ENCODE measurements around the gene EMC6.
A peak's percentile ranks its signal among the peaks of the same experiment; 100 is the strongest.
"Not testable (repeated sequence)": the region's sequence is repeated elsewhere in the genome, so short reads cannot be mapped to it uniquely, and the experiment has no call there.

Gene EMC6

DNA sequence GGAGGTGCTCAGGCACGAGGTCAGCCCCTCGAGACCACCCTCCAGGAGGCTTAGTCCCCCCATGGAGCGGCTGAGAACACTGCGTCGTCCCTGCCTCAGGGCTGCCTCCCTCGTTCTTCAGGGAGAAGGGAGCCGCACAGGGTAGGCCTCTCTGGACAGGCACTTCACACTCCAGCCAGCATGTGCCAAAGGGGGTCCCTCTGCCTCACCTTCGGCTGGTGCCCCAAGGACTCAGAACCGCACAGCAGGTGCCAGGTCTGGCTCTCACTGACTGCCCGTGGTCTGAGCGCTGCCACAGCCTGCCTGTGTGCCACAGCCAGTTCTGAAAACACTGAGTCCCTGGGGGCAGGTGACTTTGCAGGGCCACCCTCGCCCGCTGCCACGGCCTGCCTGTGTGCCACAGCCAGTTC is 20.2 kb downstream of the EMC6 start:
- no peaks in the 10 kb centered on the region for H3K9me3 Mint-ChIP-seq
- peaks cover 28% of the 10 kb centered on the region for H3K4me1 Mint-ChIP-seq
- H3K27me3 Mint-ChIP-seq: no peaks in the 10 kb centered on the region
- no peak overlapping the region for H3K4me3 Mint-ChIP-seq
- H3K27ac Mint-ChIP-seq: no peak overlapping the region
- ATAC-seq (no peak), DNase-seq (no peak)

DNA sequence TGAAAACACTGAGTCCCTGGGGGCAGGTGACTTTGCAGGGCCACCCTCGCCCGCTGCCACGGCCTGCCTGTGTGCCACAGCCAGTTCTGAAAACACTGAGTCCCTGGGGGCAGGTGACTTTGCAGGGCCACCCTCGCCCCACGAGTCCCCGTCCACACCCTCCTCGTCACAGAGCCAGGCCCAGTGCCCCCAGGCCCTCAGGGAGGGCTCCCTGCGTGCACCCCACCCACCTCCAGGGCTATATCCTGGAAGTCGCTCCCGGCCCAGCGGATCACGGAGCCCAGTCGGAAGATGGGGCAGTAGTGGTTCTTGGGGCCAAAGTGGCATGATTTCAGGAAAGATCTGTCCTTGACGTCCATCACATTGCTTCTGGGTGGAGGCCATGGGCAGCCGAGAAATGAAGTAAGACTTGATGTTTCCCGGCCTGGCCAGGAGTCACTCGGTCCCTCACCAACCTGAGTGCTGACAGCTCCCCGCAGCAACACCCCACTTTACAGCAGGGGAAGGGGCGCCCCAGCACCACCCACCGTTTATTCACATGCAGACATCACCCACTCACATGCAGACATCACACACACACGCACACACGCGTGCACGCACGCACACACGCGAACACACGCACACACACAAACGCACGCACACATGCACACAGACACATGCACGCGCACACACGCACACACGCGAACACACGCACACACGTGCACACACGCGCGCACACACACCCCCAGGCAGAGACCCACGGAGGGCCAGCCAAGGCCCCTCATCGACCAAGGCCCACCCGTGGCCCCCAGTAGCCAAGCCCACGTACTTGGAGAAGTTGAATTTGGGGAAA is 20.9 kb downstream of the EMC6 start:
- H3K4me3 Mint-ChIP-seq: no peak overlapping the region
- no peaks in the 10 kb centered on the region for H3K9me3 Mint-ChIP-seq
- H3K27me3 Mint-ChIP-seq: no peaks in the 10 kb centered on the region
- ATAC-seq (no peak), DNase-seq (no peak)
- no peak overlapping the region for H3K27ac Mint-ChIP-seq
- H3K4me1 Mint-ChIP-seq: peaks cover 33% of the 10 kb centered on the region

DNA sequence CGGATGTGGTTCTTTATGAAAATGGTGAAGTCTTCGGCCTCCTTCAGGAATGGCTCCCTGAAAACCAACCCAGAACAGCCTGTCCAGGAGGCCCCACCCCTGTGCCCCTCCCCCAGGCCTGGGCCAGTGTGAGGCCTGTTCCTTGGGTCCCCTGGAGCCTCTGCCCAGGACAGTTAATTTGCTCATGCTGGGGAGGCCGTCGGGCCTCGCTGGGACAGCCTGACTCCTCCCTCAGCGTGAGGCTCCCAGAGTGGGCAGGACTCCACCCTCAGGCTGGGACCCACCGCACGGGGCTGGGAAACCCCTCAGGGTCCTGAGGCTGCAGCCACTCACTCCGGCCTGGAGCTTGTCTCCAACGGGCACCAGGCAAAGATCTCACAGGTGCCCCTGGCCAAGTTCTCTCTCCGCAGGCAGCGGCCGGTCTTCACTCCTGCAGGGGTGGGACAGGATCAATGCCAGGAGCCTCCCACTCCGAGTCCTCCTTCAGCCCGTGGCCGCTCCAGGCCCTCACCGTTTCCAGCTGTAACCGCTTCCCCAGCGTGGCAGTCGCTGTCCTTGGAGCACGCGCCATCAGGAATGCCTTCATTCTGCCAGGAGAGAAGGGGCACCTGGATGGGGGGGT is 21.6 kb downstream of the EMC6 start:
- no peak overlapping the region for H3K27ac Mint-ChIP-seq
- DNase-seq: no peak
- H3K4me1 Mint-ChIP-seq: peaks cover 39% of the 10 kb centered on the region
- no peaks in the 10 kb centered on the region for H3K9me3 Mint-ChIP-seq
- no peaks in the 10 kb centered on the region for H3K27me3 Mint-ChIP-seq
- ATAC-seq: no peak
- H3K4me3 Mint-ChIP-seq: no peak overlapping the region

DNA sequence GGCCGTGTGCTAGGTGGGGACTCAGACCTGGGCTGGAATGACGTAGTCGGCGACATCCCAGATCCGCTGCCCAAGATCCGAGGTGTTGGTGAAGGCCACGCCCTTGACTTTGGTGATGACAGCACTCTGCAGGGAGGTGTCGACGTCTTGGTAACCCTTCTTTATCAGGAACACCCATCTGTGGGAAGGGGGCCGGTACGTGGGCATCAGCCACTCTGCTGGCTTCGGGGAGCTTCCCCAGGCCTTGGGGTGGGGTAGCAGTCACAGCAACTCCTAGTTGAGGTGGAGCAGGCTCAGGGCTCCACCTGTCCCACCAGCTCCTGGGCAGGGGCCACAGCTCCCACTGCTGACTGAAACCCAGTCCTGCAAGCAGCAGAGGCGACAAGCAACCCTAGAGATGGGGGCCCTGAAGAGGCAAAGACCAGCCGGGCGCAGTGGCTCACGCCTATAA is 23.0 kb downstream of the EMC6 start:
- H3K27me3 Mint-ChIP-seq: no peaks in the 10 kb centered on the region
- ATAC-seq (no peak), DNase-seq (no peak)
- no peaks in the 10 kb centered on the region for H3K9me3 Mint-ChIP-seq
- H3K4me3 Mint-ChIP-seq: no peak overlapping the region
- H3K27ac Mint-ChIP-seq: no peak overlapping the region
- H3K4me1 Mint-ChIP-seq: peaks cover 45% of the 10 kb centered on the region

DNA sequence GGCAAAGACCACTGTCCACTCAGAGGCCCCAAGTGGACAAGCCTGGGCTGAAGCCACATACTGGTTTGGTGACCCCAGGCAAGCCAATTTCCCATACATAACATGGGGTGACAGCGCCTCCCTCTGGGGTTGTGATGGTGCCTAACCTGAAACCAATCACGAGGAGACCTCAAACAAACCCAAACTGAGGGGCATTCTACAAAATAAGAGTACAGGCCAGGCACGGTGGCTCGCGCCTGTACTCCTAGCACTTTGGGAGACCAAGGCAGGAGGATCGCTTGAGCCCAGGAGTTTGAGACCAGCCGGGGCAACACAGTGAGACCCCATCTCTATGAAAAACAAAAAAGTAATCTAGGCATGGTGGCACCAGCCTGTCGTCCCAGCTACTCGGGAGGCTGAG is 23.7 kb downstream of the EMC6 start:
- Mint-ChIP-seq H3K27ac (no peak overlapping the region), H3K4me1 (peaks cover 52% of the 10 kb centered on the region), H3K9me3 (no peaks in the 10 kb centered on the region), H3K27me3 (no peaks in the 10 kb centered on the region), H3K4me3 (peak overlapping the region in 1 of 2 donors; percentile 47)
- DNase-seq: no peak
- ATAC-seq: no peak

DNA sequence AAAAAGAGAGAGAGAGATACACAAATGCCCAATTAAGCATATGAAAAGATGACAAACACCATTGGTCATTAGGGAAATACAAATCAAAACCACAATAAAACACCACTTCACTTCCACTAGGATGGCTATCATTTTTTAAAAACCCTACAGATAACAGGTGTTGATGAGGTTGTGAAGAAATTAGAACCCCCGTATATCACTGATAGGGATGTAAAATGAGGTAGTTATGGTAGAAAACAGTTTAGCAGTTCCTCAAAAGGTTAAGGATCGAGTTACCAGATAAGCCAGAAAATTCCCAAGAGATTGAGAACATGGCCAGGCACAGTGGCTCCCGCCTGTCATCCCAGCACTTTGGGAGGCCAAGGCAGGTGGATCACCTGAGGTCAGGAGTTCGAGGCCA is 24.5 kb downstream of the EMC6 start:
- ATAC-seq (no peak), DNase-seq (no peak)
- H3K4me3 Mint-ChIP-seq: peak overlapping the region; percentile 24 to 95
- H3K27me3 Mint-ChIP-seq: no peaks in the 10 kb centered on the region
- peaks cover 3 to 5% of the 10 kb centered on the region in 2 donors for H3K9me3 Mint-ChIP-seq
- no peak overlapping the region for H3K27ac Mint-ChIP-seq
- peaks cover 52% of the 10 kb centered on the region for H3K4me1 Mint-ChIP-seq

DNA sequence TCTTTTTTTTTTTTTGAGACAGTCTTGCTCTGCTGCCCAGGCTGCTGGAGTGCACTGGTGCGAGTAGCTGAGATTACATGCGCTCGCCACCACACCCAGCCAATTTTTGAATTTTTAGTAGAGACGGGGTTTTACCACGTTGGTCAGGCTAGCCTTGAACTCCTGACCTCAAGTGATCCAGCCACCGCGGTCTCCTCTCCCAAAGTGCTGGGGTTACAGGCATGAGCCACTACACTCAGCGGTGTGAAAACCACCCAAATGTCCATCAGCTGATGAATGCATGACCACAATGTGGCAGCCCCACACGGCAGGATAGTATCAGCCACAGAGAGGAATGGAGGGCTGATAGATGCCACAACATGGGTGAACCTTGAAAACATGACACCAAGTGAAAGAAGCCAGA is 25.2 kb downstream of the EMC6 start:
- Mint-ChIP-seq H3K9me3 (peaks cover 5 to 9% of the 10 kb centered on the region in 2 donors), H3K27ac (peak overlapping the region; percentile 27 to 61), H3K27me3 (no peaks in the 10 kb centered on the region), H3K4me1 (peaks cover 52% of the 10 kb centered on the region), H3K4me3 (peak overlapping the region; percentile 92 to 95)
- DNase-seq (peak; percentile 74 to 94), ATAC-seq (peak; percentile 92)

DNA sequence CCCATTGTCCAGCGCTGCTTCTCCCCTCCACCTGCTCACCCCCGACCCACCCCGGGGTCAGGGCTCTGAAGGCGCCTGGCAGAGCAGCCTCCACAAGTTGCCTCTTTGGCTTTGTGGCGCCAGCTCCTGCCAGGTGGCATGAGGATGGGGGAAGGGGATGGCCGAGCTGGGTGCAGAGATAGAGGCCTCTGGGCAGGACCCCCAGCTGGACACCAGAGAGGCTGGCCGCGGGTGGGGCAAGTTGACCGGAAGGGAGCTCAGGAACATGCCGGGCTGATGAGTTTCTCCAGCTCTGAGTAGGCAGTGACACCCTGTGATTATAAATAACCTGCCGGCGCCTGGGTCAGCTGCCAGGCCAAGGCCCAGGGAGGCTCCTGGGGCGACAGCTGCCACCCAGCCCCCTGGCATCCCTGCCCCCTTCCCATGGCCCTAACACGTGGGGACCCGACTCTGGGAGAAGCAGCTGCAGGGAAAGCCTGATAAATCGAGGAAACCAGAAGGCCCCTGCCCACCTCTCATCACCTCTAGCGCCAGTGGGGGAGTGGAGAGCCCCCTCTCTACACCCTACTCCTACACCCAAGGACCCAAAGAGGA is 26.6 kb downstream of the EMC6 start:
- Mint-ChIP-seq H3K4me3 (peak overlapping the region; percentile 92 to 95), H3K9me3 (peaks cover 5 to 9% of the 10 kb centered on the region in 2 donors), H3K27ac (peak overlapping the region; percentile 82 to 95), H3K27me3 (no peaks in the 10 kb centered on the region), H3K4me1 (peaks cover 61% of the 10 kb centered on the region)
- peak; percentile 11 for ATAC-seq
- DNase-seq: peak in 1 of 2 donors; percentile 29

DNA sequence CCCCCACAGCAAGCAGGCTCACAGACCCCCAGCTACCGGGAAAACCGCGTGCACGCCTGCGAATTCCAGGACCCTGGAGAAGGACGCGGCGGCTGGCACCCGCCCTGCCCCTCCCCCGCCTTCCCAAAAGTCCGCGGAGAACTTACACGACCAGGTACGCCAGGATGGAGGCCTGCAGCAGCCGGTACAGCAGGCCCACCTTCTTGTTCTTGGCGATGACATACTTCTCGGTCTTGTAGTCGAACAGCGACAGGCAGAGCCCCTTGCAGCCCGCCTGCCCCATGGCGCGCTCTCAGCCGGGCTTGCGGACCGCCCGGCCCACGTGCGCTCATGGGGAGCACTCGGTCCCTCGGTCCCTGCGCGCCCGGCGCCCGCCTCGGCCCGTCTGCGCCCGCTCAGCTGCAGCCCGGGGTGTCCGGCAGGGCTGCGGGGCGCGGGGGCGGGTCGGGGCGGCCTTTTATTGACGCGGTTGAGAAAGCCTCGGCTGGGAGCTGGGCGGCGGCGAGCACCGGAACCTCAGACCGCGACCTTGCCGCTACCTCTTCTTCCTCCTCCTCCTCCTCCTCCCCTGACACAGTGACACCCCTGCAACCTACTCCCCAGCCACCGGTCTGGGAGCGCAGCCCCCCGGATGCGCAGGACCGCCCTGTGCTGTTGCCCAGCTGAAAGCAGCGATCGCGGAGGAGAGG is 27.3 kb downstream of the EMC6 start, which contains the start of gene P2RX5:
Gene P2RX5, minus strand, starts transcription at position 433 of the 689 bp plus-strand sequence. Its CDS starts 150 bp downstream, at position 283.
- peak within 1 kb of the TSS; percentile 92 to 96 for H3K27ac Mint-ChIP-seq
- H3K4me3 Mint-ChIP-seq: peak within 1 kb of the TSS; percentile 92 to 95
- DNase-seq (peak; percentile 50 to 63), ATAC-seq (peak; percentile 63)
- peaks cover 5 to 9% of the 10 kb centered on the region in 2 donors for H3K9me3 Mint-ChIP-seq
- peaks cover 57% of the 10 kb centered on the region for H3K4me1 Mint-ChIP-seq
- no peaks in the 10 kb centered on the region for H3K27me3 Mint-ChIP-seq

DNA sequence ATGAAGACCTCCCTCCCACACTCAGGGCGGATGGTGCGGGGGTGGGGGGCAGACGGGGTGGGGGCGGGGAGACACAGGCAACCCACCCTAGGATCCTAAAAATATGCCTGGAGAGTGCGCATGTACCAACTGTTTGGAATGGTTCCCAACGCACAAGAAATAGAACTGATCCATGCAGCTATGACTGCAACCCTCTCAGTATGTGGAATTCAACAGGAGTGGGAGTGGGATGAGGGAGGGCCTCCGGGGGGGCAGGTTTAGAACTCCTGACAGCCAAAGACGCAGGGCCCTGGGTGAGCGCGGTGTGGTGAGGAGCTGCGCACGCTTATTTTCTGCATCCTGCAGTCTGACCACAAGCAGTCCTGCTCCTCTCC is 28.5 kb downstream of the EMC6 start:
- peak overlapping the region in 1 of 2 donors; percentile 42 for H3K27ac Mint-ChIP-seq
- DNase-seq (no peak), ATAC-seq (no peak)
- no peak overlapping the region for H3K4me3 Mint-ChIP-seq
- H3K27me3 Mint-ChIP-seq: no peaks in the 10 kb centered on the region
- H3K4me1 Mint-ChIP-seq: peaks cover 50% of the 10 kb centered on the region
- H3K9me3 Mint-ChIP-seq: peaks cover 5 to 11% of the 10 kb centered on the region in 2 donors

DNA sequence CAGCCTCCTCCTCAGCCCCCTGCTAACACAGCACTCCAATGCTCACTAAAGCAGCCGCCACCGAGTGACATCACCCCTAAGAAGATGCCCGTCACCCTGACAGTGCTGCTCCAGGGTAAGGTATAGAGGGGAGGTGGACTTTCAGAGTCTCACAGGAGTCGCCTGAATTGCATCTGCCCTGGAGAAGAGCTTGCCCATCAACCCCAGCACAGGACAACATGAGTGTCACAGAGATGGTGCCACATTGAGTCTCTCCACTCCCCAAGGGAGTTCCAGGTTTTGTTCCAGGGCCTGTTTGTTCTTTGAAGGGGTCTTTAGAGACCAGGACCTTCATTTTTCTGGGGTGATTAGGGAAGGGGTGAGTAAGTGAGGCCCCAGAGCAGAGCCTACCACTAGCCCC is 29.5 kb downstream of the EMC6 start:
- Mint-ChIP-seq H3K4me1 (peaks cover 41% of the 10 kb centered on the region), H3K27me3 (no peaks in the 10 kb centered on the region), H3K4me3 (no peak overlapping the region), H3K27ac (no peak overlapping the region), H3K9me3 (peaks cover 10 to 17% of the 10 kb centered on the region in 2 donors)
- ATAC-seq: no peak
- no peak for DNase-seq

DNA sequence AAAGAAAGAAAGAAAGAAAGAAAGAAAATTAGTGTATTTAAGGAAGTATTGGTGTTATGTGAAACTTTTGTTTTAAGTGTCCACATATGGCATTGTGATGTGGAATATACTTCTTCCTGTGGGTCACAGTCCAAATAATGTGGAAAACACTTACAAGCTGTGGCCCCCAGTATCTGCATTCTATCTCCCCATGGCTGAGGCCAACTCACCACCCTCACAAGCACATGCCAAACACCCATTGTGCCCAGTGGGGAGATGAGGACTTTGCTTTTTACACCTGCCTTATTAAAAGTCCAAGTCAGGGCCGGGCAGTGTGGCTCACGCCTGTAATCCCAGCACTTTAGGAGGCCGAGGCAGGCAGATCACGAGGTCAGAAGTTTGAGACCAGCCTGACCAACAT is 31.3 kb downstream of the EMC6 start:
- ATAC-seq: no peak
- Mint-ChIP-seq H3K27me3 (no peaks in the 10 kb centered on the region), H3K4me1 (peaks cover 23% of the 10 kb centered on the region), H3K27ac (no peak overlapping the region), H3K9me3 (peaks cover 10 to 17% of the 10 kb centered on the region in 2 donors), H3K4me3 (no peak overlapping the region)
- DNase-seq: no peak

DNA sequence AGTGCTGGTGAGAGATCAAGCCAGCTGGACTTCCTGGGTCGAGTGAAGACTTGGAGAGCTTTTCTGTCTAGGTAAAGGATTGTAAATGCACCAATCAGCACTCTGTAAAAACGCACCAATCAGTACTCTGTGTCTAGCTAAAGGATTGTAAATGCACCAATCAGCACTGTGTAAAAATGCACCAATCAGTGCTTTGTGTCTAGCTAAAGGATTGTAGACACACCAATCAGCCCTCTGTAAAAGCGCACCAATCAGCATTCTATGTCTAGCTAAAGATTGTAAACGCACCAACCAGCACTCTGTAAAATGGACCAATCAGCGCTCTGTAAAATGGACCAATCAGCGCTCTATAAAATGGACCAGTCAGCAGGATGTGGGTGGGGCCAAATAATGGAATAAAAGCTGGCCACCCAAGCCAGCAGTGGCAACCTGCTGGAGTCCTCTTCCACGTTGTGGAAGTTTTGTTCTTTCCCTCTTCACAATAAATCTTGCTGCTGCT is 33.5 kb downstream of the EMC6 start:
- H3K27ac Mint-ChIP-seq, H3K4me3 Mint-ChIP-seq: not testable (repeated sequence)
- peaks cover 10 to 17% of the 10 kb centered on the region in 2 donors for H3K9me3 Mint-ChIP-seq

DNA sequence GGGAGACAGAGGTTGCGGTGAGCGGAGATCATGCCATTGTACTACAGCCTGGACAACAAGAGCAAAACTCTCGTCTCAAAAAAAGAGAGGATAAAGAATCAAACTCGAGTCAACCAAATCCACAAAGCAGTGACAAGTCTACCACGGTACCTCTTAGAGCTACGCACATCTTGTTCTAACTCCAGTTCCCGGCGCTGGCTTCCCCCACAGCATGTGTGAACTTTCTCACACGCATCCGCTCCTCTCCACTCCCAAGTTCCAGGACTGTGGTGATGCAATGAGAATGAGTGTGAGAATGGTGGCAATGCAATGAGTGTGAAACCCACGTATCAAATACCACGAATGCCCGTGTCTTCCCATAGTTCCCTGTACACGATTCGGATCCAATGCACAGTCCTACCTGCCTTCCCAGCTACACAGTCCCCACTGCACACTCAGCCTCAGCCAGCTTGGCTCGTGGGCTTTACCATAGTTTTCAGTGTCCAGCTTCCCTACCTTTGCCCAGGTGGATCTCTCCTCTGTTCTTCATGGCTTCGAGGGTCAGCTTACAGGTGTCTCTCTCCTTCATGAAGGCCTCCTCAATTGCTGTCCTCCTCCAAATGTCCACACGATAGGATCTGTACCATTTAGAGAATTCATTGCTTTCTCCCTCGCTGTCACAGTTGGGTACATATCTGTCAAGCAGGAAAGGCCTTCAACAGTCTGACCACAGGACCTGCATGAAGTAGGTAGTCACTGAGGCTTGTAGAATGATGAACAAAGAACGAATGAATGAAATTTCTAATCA is 36.5 kb downstream of the EMC6 start:
- Mint-ChIP-seq H3K27me3 (no peaks in the 10 kb centered on the region), H3K4me3 (no peak overlapping the region), H3K9me3 (peaks cover 5 to 8% of the 10 kb centered on the region in 2 donors), H3K4me1 (peaks cover 29% of the 10 kb centered on the region), H3K27ac (no peak overlapping the region)
- ATAC-seq (no peak), DNase-seq (no peak)

More for the DNA sequence above, 33.5 kb downstream of the EMC6 start:
- peaks cover 12% of the 10 kb centered on the region for H3K4me1 Mint-ChIP-seq
- ATAC-seq, DNase-seq, H3K27me3 Mint-ChIP-seq: not testable (repeated sequence)

DNA sequence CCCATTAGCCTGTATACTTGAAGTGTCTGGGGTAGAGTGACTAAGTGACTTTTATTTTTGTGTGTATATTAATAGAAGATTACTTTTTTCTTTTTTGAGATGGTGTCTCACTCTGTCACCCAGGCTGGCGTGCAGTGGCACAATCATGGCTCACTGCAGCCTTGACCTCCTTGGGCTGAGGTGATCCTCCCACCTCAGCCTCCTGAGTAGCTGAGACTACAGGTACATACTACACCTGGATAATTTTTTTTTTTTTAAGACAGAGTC is 37.0 kb downstream of the EMC6 start:
- not testable (repeated sequence) for H3K27ac Mint-ChIP-seq, ATAC-seq, H3K4me3 Mint-ChIP-seq, H3K27me3 Mint-ChIP-seq, H3K9me3 Mint-ChIP-seq, DNase-seq
- H3K4me1 Mint-ChIP-seq: peaks cover 34% of the 10 kb centered on the region
